Daoy (cell line): ENCODE measurements around the gene EPHA6. TPM values are rescaled to one million over a fixed set of nuclear protein-coding genes. Genes with fewer than 3 reads are reported as not detected.
"Not testable (repeated sequence)": the region's sequence is repeated elsewhere in the genome, so short reads cannot be mapped to it uniquely, and the experiment has no call there.

Experiments used
- DNase-seq: peaks from one replicate; pipeline ENCODE4 v3.0.0-alpha.2; 2015; ENCODE audit warnings: low read depth
- total RNA-seq: library from RNA; depleted of rRNA; stranded (reverse); fragments of >200 nt; shearing (Covaris generic); gene quantifications from 2 replicates; pipeline ENCODE4 v1.2.3, GENCODE V29; 2014

The EPHA6 gene
- total RNA-seq, 1 experiment from 2014 or later: not detected

DNA sequence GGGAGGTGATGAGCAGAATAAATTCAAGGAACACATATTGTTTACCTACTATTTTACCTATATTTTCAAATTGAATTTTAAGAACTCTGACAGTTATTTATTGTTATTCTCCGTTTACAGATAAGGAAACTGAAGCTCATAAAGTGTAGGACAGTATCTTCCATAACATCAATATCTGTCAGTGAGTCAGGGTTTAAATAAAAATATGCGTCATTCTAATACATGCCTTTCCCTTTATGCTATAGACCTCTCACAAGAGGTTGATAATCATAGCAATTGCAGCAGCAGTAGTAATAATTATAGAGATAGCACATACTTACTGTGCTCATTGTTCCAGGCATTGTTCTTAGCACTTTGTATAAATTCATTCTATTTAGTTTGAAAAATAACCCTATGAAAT is 101.1 kb downstream of the EPHA6 start:
- no peak for DNase-seq

DNA sequence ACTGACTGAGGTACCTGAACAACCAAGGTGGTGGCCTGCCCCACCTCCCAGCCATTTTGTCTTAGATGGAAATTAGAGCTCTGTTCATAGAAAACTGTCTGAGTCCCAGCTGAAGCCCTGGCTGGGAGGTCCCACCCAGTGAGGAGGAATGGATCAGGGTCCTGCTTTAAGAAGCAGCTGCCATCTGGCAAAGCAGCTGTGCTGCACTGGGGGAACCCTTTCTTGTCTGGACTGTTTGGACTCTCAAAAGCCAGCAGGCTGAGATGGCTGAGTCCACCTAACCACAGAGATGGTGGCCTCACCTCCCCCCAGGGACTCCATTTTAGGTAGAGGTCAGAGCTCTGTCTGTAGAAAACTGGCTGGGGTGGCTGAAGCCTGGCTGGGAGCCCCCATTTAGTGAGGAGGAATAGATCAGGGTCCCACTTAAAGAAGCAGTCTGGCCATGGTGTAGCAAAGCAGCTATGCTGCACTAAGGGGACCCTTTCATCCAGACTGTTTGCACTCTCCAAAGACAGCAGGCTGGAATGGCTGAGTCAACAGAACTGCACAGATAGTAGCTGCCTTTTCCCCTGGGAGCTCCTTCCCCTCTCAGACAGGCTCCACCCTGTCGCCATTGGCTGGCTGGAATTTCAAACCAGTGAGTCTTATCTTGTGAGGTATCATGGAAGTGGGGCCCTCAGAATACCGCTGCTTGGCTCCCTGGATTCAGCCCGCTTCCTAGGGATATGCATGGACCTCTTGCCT is 116.9 kb downstream of the EPHA6 start:
- no peak for DNase-seq

DNA sequence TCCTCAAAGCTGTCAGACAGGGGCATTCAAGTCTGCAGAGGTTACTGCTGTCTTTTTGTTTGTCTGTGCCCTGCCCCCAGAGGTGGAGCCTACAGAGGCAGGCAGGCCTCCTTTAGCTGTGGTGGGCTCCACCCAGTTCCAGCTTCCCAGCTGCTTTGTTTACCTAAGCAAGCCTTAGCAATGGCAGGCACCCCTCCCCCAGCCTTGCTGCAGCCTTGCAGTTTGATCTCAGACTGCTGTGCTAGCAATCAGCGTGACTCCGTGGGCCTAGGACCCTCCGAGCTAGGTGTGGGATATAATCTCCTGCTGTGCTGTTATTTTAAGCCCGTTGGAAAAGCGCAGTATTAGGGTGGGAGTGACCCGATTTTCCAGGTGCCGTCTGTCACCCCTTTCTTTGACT is 127.7 kb downstream of the EPHA6 start:
- not testable (repeated sequence) for DNase-seq

DNA sequence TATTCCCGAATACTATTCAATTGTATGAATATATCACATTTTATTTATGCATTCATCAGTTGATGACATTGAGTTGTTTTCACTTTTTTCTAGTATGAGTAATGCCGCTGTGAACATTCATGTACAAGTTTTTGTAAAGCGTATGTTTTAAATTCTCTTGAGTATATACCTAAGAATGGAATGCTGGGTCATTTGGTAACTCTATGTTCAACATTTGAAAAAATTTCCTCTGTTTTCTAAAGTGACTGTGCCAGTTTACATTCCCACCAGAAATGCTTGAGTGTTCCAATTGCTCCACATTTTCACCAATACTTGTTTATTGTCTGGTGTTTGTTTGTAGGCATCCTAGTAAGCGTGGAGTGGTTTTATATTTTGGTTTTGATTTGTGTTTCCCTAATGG is 144.5 kb downstream of the EPHA6 start:
- no peak for DNase-seq

DNA sequence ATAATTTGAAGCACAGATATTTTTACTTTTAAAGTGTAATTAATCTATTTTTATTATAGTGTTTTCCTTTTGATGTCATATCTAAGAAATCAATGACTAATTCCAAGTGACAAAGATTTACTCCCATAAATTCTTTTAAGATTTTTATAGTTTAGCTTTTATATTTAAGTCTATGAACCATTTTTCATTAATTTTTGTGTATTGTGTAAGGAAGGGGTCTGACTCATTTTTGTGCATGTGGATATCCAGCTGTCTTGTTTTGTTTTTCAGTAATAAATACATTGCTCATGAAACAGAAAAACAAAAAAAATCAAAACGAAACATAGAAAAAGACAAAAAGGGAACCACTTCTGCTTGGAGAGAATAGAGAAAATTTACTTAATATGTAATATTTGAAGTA is 145.1 kb downstream of the EPHA6 start:
- no peak for DNase-seq

DNA sequence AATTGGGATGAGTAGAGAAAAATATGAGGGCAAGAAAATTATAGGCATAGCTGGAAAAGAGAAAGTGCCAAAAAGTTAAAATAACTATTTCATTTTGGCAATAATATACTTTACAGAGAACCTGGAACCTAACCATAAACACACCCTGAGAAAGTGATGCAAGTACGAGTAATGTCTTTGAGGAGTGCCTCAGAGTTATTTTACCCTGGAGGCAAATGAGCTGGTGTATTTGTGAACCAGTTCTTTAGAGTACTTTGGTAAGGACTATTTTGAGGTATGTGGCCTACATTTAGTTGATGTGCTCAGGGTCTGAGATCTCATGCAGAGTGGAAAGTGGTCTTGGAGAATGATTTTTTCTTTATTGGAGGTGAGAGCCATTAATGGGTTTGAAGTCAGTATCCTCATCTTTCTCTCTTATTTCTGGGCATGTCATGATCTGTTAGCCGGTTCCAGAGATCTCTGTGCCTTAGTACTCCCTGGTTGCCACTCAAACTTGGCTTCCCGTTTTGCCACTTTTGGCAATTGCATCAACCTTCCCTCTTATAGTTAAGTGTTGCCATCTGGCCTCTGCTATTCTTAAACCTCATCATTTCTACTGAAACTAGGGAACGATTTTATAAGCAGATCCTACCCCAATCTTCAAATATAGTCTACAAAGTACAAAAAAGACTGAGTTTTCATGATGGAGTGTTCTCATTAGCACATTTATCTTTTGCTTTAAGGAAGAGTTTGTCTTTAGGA is 145.7 kb downstream of the EPHA6 start:
- DNase-seq: no peak

DNA sequence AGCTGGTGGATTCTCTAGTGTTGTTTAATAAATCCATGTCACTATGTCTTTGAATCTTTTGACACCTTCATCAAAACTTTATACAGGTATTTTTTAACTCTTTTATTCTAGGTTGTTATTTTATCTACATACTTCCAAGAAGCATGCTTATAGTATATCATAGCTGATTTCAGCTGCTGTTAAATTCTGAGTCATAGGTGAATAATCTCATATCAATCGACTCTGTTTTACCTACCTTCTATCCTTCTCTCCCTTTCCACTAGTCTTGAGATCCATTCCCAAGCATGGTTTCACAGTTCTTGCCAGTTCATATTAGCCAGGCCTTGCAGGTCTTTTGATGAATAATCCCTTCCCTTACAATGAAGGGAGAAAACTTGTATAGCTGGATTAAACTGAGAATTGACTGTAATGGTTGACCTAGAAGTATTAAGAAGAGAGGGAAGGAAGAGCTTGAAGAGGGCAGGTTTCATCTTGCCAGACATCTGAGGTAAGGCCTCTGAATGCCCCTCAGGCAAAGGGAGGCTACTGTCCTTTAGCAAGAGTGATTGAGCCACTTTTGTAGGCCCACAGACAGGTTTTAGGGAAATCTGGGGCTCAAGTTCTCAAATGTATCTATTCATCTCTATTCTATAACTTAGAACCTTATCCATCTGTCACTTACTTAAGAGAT is 146.4 kb downstream of the EPHA6 start:
- DNase-seq: no peak

DNA sequence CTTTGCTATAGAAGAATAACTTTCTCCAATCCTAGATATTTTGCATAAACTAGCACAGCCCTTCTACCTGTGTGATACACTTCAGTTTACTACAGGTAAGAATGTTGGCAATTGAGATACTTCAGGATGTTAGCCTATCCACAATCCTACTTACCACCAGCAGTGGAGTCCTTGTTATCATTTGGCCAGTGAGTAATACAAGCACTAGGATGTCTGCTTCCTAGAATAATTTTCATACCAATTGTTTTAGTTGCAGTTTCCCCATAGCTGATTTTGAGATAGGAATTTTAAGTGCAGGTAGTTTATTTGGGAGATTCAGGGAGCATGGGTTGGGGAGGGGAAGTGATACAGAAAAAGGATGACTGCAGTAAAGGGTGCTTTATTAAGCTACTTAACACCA is 147.2 kb downstream of the EPHA6 start:
- DNase-seq: no peak

DNA sequence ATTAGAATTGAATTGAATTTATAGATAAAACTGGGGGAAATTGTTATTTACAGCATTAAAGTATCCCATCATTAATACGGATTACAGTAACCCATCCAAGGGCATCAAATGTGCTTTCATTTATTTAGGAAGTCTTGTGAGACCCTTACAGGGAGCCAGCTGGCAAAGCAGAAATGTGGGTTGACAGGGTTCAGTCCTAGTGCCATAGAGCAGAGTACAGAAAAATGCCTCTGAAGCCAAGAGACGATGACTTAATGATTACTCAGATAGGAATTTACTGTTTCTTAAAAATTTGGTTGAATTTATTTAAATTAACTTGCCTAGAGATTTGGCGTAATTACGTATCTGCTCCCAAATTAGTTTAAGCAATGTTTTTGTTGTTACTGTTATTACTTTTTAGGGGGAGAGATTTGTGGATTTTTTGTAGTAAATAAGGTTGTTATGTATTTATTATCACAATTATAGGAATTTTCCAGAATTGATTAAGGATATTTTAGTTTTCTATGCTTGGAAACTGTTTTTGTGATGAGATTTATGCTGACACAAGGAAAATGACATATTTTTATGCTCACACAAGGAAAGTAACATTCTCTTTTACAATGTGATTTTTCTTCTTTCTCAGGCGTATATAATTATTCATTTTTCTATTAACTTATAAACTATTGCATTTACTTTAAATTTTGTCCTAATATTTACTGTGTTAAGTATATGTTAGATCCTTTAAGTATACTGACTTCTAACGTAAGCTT is 152.0 kb downstream of the EPHA6 start:
- DNase-seq: no peak

DNA sequence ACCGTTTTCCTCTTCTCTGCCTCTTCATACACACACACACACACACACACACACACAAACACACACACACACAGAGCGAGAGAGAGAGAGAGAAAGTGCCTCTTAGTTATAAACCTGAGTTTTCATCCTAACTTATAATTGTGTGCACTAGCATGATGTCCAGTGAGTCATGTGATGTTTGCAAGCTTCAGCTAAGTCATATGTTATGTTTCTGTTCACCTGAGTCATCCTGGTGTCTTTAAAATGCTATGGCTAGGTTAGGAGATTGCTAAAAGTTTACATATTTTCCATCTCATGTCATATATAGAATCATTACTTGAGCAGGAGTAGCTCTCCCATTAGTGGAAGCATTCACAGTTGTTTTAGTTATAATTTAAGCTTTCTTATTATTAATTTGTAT is 155.8 kb downstream of the EPHA6 start:
- no peak for DNase-seq

DNA sequence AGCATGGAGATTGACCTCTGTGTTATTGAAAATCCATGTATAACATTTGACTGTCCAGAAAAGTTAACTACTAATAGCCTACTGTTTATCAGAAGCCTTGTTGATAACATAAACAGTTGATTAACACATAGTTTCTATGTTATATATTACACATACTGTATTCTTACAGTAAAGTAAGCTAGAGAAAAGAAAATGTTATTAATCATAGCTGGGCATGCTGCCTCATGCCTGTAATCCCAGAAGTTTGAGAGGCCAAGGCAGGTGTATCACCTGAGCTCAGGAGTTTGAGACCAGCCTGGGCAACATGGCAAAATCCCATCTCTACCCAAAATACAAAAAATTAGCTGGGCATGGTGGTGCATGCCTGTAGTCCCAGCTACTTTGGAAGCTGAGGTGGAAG is 163.3 kb downstream of the EPHA6 start:
- no peak for DNase-seq

DNA sequence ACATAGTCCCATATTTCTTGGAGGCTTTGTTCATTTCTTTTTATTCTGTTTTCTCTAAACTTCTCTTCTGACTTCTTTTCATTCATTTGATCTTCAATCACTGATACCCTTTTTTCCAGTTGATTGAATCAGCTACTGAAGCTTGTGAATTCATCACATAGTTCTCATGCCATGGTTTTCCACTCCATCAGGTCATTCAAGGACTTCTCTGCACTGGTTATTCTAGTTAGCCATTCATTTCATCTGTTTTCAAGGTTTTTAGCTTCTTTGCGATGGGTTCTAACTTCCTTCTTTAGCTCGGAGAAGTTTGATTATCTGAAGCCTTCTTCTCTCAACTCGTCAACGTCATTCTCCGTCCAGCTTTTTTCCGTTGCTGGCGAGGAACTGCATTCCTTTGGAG is 169.3 kb downstream of the EPHA6 start:
- not testable (repeated sequence) for DNase-seq

DNA sequence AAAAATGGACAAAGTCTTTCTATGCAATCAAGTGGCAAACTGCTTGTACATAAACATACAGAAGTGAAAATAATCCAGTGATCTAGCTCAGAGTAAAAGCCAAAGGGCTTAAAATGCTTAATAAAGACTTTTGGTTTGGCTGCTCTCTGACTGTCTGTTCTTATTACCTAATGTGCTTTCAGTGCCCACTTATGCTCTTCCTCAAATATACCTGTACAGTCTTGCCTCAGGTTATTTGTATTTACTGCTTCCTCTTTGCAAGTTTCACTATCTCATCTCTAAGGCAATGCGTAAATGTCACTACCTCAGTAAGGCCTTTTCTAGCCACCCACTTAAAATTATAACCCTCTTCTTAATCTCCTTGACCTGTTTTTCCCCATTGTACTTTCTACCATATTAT is 171.8 kb downstream of the EPHA6 start:
- no peak for DNase-seq

DNA sequence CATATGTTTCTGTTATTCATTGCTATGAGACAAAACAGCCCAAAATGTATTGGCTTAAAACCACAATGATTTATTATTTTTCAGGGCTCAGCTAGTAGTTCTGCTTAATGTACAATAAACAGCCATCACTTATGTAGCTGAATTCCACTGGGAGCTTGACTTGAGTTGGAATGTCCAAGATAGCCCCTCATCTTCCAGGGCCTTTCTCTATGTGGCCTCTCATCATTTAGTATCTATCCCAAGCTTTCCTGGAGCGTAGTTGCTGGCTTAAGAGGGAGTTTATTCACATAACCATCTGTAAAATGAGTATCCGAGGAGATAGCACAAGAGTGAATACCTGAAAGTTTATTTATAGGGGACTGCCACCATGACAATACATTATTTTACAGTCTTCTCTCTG is 176.8 kb downstream of the EPHA6 start:
- DNase-seq: no peak

DNA sequence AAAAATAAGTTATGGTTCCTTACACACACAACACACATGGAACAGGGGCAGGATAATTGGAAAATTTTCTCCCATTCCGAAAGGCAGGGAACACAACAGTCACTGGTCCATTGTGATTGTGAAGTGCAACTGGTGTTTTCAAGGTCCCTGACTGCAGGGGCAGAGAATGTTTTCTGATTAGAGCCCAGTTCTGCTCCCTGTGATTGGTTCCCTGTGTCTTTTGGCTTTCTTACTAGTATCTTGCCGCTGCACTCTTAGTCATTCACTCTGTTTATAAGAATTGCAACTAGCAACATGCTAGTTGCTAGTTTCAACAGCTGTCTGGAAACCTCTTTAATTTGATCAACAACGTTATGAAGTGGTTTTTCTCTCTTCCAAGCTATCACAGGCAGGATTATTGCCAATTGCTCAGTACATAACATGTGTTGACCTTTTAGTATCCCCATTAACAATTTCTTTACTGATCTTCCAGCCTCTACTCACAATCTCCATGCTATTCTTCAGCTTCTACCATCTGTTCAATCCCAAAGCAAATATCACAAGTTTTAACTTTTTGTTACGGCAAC is 177.5 kb downstream of the EPHA6 start:
- DNase-seq: no peak

DNA sequence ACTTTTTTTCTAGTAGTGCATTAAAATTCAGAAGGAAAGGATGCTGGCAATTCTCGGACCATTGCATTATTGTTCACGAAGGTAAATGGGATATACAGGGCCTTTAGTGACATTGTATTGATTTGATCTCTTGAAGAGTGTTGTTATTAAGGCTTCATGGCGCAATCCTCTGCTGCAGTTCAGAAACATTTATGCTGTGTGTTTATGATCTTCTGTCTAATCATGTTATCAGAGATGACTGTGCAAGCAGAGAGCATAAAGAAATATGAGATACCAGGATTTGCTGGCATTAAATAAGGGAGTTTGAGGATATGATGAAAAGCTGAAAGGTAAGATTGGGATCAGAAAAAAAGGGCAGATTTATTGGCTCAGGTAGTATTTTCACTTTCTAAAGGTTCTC is 180.6 kb downstream of the EPHA6 start:
- no peak for DNase-seq

DNA sequence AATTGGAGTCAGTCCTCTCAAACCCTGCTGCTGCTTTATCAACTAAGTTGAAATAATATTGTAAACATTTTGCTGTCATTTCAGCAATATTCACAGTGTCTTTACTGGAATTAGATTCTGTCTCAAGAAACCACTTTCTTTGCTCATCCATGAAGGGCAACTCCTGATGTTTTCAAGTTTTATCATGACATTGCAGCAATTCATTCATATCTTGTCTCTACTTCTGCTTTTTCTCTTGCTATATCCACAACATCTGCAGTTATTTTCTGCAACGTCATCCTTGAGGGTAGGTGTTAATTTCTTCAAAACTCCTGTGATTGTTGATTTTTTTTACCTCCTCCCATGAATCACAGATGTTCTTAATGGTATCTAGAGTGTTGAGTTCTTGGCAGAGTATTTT is 181.6 kb downstream of the EPHA6 start:
- DNase-seq: no peak

DNA sequence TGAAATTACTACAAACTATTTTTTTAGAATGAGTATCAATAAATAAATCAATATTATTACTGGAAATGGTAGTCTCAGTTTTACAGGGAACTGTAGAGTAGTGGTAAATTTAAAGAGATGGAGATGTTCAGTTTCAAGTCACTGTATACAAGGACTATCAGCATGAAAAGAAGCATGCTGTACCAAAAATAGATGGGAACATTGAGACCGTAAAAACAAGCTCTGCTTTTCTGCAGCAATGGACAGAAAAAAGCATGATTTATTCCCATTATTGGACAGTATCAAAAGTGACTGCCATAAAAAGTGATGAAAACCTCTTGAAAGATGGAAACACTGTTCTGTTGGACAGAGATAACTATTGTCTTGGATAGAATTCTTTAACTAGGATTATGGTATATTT is 187.2 kb downstream of the EPHA6 start:
- no peak for DNase-seq

DNA sequence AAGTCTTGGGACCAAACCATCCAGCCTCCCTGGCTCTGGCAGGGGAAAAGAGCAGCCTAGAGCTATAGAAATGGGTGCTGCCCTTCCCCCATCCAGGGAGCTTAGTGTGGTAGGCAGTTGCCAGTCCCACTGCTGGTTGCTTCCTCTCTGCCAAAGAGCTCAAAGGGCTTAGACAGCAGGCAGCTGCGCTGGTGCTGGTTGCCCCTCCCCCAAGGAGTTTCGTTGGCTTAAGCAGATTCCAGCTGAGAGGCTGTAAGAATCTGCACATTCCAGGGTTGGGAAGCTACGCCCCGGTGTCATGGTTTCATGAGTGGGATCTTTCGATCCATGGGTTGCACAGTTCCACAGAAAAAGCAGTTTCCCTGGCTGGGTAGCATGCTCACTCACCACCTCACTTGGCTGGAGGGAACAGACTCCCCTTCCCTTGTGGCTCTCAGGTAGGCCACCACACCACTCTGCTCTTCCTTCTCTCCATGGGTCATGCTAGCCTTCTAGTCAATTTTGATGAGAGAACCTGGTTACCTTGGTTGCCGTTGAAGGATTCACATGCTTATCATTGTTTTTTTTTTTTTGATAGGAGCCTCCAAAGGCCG is 195.1 kb downstream of the EPHA6 start:
- no peak for DNase-seq

DNA sequence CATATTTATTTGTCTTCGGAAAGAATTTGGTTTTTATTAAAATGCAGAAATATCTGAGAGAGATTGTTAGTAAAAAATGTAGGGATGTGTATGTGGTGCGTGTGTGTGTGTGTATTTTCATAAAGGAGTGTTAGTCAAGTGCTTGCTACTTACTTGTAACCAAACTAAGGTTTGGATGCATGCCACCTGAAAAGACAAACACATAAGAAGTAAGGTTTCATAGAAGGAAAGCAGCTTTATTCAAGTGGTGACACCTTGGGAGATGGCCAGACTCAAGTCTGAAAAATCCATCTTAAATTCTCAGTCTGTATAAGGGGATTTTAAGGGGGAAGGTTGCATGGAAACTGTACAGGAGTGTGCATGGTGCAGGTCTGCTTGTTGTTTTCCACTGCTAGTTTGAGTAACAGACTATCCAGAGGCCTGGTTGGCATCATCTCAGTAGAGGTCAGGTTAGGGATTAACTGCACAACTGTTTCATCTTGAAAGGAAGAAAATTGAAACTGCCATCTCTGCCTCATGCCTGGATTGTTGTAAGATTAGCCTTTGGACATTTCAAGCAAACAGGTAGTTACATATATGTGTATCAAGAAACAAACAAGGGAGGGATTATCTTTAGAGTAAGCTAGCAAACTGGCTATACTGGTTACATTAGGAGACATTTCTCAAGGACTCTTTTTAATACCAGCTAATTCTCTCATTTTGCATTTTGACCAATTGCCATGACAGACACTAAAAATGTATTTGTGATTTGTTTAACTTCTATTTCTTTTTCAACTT is 196.7 kb downstream of the EPHA6 start:
- DNase-seq: no peak

DNA sequence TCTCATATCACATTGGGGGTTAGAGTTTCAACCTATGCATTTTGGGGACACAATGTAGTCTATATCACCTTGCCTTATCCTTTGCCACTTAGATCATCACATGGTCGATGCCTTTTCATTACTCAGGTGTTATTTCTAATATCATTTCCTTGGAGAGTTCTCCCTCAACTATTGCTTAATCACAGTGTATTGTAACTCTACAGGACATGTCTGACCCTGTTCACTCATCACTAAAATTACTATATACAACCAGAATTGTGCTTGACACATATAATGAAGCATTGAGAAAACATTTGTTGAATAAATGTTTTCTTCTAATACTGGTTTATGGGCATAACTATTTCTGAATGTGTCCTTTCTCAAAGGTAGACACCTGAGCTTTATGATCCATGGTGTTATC is 207.4 kb downstream of the EPHA6 start:
- DNase-seq: no peak
